Left hindlimb (tissue), 1 donor: ENCODE results near the gene CISD2.
"Not testable (repeated sequence)": the region's sequence is repeated elsewhere in the genome, so short reads cannot be mapped to it uniquely, and the experiment has no call there.

Experiments used
- DNase-seq: peaks from one replicate; pipeline ENCODE4 v3.0.0-alpha.2; 2018

CISD2 gene

DNA sequence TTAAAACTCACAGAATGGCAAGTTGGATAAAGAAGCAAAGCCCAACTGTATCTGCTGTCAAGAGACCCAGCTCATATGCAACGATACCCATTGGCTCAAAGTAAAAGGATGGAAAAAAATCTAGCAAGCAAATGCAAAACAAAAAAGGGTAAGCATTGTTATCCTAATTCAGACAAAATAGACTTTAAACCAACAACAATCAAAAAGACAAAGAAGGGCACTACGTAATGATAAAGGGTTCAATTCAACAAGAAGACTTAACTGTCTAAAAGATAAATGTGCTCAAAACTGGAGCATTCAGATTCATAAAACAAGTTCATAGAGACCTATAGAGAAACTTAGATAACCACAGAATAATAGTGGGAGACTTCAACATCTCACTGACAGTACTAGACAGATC, 69.3 kb downstream of the CISD2 start:
- DNase-seq = not testable (repeated sequence)
